ENCODE data around the gene C1orf105.

The C1orf105 gene

GRCh38 chr1:172378109-172378760, 42.2 kb upstream of the C1orf105 start:
- no peak overlapping the region for H3K4me3 ChIP-seq (ENCODE audit: low read depth, low read length)
- no peak for TF ChIP-seq CTCF (IDR thresholded peaks at IDR 0.05; ENCODE audit: insufficient read depth, low read length, missing control alignments)
- POLR2A ChIA-PET, result no interaction called here
- no peak for DNase-seq (ENCODE audit: low read depth, low spot score)
- CTCF ChIA-PET, result interaction anchor here (1.3 to 2.3 kb wide), 2 partner anchors 19 to 21 kb away, joined by 4 to 7 read pairs; no protein-coding TSS in a partner anchor

GRCh38 chr1:172380441-172381244, 39.8 kb upstream of the C1orf105 start:
- TF ChIP-seq CTCF (IDR thresholded peaks at IDR 0.05; ENCODE audit: insufficient read depth, low read length, missing control alignments), result no peak
- DNase-seq (ENCODE audit: low read depth, low spot score), result no peak
- H3K4me3 ChIP-seq (ENCODE audit: low read depth, low read length), result no peak overlapping the region
- CTCF ChIA-PET, result no interaction called here
- POLR2A ChIA-PET, result interaction anchor here (0.7 kb wide), 1 partner anchor 18 kb away, joined by 3 read pairs; no protein-coding TSS in a partner anchor

- no peak for TF ChIP-seq CTCF (IDR thresholded peaks at IDR 0.05; ENCODE audit: insufficient read depth, low read length, missing control alignments)
- CTCF ChIA-PET, result interaction anchor here (0.9 to 1.4 kb wide), 3 partner anchors 12 to 95 kb away, joined by 3 to 5 read pairs (median 3); no protein-coding TSS in a partner anchor
- DNase-seq (ENCODE audit: low read depth, low spot score), result no peak
- POLR2A ChIA-PET, result interaction anchor here (0.8 to 1.0 kb wide), 2 partner anchors 22 to 60 kb away, joined by 3 to 4 read pairs; no protein-coding TSS in a partner anchor
- no peak overlapping the region for H3K4me3 ChIP-seq (ENCODE audit: low read depth, low read length)
Observed at GRCh38 chr1:172381946-172382345, 38.5 kb upstream of the C1orf105 start.

GRCh38 chr1:172382406-172382805, 38.1 kb upstream of the C1orf105 start:
- ChIA-PET POLR2A (interaction anchor here (0.8 to 1.0 kb wide), 2 partner anchors 23 to 60 kb away, joined by 3 to 4 read pairs; no protein-coding TSS in a partner anchor), CTCF (interaction anchor here (0.9 to 1.4 kb wide), 3 partner anchors 12 to 95 kb away, joined by 3 to 5 read pairs (median 3); no protein-coding TSS in a partner anchor)
- no peak overlapping the region for H3K4me3 ChIP-seq (ENCODE audit: low read depth, low read length)
- TF ChIP-seq CTCF (IDR thresholded peaks at IDR 0.05; ENCODE audit: insufficient read depth, low read length, missing control alignments), result no peak
- DNase-seq (ENCODE audit: low read depth, low spot score), result no peak

- ChIA-PET CTCF (interaction anchor here (0.9 to 1.4 kb wide), 3 partner anchors 23 to 96 kb away, joined by 3 to 4 read pairs (median 3); no protein-coding TSS in a partner anchor), POLR2A (interaction anchor here (1.0 to 1.3 kb wide), 2 partner anchors 114 to 238 kb away, joined by 3 to 5 read pairs; no protein-coding TSS in a partner anchor)
- DNase-seq (ENCODE audit: low read depth, low spot score), result no peak
- no peak for TF ChIP-seq CTCF (IDR thresholded peaks at IDR 0.05; ENCODE audit: insufficient read depth, low read length, missing control alignments)
- no peak overlapping the region for H3K4me3 ChIP-seq (ENCODE audit: low read depth, low read length)
Observed at GRCh38 chr1:172382990-172383389, 37.5 kb upstream of the C1orf105 start.

Measured in AG04449 (cell line).